Measurements from ENCODE around the gene IL3.
A peak's percentile ranks its signal among the peaks of the same experiment; 100 is the strongest.

DNA sequence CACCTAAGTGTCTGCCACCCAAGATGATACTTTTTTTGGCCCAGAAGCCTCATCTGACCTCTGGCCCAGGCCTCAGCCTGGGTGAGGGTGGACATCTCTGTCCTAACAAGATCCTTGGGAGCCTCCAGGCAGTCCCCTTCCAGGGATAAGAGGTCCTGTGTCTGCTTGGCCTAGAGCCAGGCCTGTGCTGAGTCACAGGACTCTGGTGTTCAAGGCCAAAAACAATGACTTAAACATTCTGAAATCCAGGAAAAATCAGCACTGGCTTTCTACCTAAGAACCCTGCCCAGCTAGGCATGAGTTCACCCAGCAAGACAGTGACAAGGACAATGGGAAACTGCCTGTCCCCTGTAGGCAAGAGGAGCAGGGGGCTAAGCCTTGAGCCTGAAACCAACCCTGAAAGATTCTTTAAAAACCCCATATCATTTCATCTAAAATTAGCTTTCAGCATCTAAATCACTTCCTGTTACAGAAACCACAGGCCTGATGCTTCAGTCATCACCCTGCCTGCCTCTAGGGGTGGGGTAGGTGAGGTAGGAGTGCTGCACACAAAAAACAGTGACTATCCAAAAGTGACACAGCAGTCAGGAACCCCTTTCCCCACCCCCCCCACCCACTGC, 43.0 kb downstream of the IL3 start:
- TF ChIP-seq, protein P1, sequence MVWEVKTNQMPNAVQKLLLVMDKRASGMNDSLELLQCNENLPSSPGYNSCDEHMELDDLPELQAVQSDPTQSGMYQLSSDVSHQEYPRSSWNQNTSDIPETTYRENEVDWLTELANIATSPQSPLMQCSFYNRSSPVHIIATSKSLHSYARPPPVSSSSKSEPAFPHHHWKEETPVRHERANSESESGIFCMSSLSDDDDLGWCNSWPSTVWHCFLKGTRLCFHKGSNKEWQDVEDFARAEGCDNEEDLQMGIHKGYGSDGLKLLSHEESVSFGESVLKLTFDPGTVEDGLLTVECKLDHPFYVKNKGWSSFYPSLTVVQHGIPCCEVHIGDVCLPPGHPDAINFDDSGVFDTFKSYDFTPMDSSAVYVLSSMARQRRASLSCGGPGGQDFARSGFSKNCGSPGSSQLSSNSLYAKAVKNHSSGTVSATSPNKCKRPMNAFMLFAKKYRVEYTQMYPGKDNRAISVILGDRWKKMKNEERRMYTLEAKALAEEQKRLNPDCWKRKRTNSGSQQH (CRISPR knock-in tag; IDR thresholded peaks at IDR 0.05) = no peak
- TF ChIP-seq, protein P2, sequence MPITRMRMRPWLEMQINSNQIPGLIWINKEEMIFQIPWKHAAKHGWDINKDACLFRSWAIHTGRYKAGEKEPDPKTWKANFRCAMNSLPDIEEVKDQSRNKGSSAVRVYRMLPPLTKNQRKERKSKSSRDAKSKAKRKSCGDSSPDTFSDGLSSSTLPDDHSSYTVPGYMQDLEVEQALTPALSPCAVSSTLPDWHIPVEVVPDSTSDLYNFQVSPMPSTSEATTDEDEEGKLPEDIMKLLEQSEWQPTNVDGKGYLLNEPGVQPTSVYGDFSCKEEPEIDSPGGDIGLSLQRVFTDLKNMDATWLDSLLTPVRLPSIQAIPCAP (CRISPR knock-in tag; IDR thresholded peaks at IDR 0.05; ENCODE audit: borderline replicate concordance) = no peak
- TF ChIP-seq POLR2B (IDR thresholded peaks at IDR 0.05; ENCODE audit: low read depth, partially characterized antibody) (no peak), ZNF384 (IDR thresholded peaks at IDR 0.05; ENCODE audit: low read depth, low read length) (peak; percentile 42; the same call in 1 of the 2 replicates)
- TF ChIP-seq, protein P3, sequence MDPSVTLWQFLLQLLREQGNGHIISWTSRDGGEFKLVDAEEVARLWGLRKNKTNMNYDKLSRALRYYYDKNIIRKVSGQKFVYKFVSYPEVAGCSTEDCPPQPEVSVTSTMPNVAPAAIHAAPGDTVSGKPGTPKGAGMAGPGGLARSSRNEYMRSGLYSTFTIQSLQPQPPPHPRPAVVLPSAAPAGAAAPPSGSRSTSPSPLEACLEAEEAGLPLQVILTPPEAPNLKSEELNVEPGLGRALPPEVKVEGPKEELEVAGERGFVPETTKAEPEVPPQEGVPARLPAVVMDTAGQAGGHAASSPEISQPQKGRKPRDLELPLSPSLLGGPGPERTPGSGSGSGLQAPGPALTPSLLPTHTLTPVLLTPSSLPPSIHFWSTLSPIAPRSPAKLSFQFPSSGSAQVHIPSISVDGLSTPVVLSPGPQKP (CRISPR knock-in tag; IDR thresholded peaks at IDR 0.05) = no peak

Measured in K562 (cell line).